ENCODE results near the gene BICRA.

GRCh38 chr19:47682939-47683338, 74.0 kb downstream of the BICRA start:
- TF ChIP-seq CTCF (IDR thresholded peaks at IDR 0.05): no peak
- TF ChIP-seq EZH2 (IDR thresholded peaks at IDR 0.05; ENCODE audit: borderline replicate concordance, insufficient read depth, low read depth, low read length, poor library complexity, severe bottlenecking): no peak
